Measurements from ENCODE around the gene CYP26A1.
A peak's percentile ranks its signal among the peaks of the same experiment; 100 is the strongest.
"Not testable (repeated sequence)": the region's sequence is repeated elsewhere in the genome, so short reads cannot be mapped to it uniquely, and the experiment has no call there.

Gene CYP26A1

DNA sequence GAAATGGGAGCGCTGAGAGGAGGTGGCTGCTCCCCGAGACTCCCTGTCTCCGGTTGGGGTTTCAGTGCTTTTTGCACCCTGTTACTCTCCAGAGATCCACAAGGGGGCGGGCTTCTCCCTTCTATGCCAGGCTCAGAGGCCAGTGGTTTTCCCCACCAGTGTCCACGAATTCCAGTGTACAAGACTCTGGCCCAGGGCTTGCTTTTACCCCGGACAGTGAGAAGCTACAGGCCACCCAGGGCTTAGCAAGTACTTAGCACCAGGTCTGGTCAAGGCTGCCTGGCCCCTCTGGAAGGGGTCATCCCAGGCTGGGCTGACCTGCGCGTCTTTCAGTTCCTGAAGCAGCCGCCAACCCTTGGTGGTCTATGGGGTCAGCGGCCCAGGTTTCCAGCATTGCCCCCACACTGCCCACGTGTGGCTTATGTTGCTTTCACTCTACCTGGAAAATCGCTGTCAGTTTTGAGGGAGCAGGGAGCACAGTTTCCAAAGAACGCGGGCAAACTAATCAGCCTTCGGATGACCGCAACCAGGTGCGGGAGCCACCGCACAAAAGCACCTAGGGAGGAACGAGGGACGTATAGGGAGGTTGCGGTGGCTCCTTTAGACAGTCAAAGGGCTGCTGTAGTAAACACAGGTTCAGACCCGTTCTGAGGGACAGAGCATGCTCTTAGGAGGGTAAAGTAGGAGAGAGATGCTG, 6.8 kb downstream of the CYP26A1 start:
- peak; percentile 89 for DNase-seq (ENCODE audit: low spot score)

DNA sequence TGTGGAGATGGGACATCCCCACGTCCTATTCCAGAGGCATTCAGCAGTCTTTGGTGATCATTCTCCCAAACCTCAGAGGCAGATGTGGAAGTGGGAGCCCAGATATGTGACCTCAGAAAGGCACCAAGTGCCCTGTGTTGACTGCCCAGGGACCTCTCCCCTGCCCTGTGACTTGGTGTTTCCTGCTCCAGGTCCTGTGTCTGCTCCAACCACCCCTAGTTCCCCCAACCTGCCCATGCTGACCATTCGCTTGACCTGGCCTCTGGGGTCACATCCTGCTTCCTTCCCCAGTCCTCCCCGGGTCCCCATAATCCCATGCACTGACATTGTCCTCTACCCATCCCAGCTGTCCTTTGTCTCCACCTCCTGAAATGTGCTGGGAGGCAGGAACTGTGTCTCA, 7.6 kb downstream of the CYP26A1 start:
- no peak for DNase-seq (ENCODE audit: low spot score)

DNA sequence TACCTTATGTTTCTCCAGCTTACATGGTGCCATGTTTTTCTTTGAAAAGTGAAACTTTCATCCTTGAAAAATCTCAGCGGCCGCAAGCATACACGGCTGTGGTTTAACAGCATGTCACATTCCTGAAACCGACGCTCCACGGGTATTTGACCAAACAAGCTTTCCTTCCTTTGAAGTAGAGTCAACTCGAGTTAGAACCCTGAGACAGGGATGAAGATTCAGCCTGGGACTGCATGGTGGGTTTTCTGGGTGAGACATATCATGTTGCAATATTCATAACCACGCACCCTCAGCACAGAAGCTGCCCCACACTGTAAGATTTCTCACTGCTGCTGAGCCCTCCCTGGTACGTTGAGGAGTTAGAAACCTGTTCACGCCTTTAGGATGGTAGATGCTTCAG, 8.1 kb downstream of the CYP26A1 start:
- no peak for DNase-seq (ENCODE audit: low spot score)

DNA sequence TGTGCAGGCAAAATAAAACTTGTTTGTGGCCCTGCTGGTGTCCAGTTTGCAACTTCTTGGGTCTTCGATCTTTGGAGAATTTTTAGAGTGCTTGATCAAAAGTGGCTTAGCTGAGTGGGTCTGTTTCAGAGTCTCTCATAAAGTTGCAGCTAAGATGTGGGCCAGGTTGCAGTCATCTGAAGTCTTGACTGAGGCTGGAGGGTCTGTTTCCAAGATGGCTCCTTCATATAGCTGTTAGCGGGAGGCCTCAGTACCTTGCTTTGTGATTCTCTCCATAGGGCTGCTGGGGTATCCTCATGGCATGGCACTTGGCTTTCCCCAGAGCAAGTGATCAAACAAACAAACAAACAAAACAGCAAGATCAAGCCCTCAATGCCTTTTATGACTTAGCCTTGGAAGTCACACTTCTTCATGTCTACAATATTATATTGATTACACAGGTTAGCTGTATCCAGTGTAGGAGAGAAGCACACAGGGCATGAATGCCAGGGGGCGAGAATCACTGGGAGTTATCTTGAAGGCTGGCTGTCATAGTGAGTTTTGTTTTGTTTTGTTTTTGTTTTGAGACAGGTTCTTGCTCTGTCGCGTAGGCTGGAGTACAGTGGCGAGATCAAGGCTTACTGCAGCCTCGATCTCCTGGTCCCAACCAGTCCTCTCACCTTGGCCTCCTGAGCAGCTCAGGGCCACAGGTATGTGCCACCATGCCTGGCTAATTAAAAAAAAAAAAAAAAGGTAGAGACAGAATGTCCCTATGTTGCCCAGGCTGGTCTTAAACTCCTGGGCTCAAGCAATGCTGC, 10.2 kb downstream of the CYP26A1 start:
- DNase-seq (ENCODE audit: low spot score): no peak

DNA sequence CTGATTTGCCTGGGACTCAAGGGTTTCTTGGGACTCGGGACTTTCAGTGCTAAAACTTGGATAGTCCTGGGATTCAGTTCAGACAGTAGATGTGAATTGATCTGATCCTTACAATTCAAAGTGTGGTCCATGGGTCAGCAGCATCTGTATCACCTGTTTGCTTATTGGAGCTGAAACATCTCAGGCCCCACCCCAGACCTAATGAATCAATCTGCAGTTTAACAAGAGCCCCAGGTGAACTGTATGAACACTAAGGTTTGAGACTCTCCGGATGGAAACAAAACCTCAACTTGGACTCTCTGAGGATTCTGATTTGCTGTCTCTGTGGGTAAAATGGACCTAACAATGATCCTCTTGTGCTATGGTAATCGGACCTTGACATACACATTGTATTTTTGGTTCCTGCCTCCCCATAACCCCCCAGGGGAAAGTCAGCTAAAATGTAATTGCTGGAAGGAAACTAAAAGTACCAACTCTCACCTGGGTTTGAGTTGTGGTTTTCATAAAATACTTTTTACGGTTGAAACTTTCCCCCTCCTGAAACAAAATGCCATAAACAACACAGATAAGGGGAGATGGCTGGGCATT, 11.7 kb downstream of the CYP26A1 start:
- DNase-seq (ENCODE audit: low spot score): no peak

DNA sequence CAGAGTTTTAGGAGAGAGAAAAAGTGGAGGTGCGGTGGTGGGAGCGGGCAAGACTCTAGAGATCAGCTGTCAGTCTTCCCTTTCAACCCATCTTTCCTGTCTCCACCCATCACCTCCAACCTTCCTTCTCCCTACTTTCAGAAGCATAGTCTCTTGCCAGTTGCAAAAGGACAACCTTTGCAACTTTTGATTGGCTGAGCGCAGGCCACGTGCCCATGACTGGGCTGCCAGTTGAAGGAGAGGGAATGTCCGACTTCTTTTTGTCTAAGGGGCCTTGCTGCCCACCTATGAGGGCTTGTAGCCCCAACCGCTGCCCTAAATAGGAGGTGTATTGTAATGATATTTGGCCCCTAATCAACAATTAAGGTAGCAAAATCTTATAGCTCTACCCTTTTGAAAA, 12.6 kb downstream of the CYP26A1 start:
- DNase-seq (ENCODE audit: low spot score): no peak

DNA sequence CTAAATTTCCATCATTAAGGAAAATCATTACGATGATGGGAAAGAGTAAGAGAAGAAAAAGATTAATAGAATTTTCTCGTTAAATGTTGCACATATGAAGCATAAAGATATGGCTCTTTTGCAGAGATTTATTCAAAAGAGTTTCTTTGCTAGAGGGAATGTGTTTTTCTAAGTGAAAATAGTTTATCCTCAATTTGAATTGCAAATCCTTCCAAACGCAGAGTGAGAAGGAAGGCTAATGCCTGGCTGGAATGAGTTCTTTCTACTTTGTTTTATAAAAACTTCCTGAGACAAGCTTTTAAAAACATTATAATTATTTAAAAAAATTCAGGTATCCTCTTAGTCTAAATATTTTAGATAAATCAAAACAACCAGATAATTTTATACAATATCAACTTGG, 14.2 kb downstream of the CYP26A1 start:
- DNase-seq (ENCODE audit: low spot score): no peak

DNA sequence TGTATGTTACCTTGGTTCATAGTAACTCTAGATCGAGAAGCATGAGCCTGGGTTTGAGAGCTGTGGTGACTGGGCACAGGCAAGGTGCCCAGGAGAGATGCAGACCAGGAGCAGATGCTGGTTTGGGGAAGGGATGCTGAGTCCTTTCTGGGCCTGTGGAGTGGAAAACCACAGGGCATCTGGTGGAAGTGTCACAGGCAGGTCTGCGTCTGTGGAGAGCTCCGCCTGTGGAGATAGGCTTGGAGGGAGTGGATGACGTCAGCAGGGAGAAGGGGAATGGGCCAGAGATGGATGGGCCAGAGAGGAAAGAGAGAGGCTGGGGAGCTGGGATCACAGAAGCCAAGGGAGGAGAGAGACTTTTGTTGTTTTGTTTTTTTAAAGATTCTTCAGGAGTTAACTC, 14.8 kb downstream of the CYP26A1 start:
- DNase-seq (ENCODE audit: low spot score): no peak

DNA sequence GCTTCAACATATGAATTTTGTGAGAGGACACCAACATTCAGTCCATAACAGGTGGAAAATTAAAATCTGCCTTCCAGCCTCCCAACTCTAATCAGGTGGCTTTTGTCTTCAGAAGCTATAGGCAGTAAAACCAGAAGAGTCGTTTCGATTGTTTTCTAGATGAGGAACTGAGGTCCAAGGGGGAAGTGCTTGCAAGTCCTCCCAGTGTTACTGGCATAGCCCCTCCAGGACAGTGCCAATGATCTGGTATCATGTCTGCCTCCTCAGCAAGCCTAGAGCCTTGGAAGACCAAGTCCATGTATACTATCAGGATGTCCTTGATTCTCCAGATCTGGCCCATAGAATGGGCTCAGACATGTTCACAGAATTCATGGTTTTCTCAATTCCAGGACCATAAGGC, 16.9 kb downstream of the CYP26A1 start:
- no peak for DNase-seq (ENCODE audit: low spot score)

DNA sequence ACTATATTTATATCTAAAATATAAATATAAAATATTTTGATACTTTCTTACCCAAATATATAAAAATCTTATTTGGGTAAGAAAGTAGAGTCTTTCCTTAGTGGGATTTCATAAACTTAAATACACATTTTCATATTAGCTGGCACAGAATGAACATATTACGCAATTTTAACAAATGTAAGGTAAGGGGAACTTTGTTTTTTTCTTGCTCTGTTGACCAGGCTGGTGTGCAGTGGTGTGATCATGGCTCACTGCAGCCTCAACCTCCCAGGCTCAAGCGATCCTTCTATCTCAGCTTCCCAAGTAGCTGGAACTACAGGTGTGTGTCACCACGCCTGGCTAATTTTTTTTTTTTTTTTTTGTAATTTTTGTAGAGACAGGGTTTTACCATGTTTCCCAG, 18.3 kb downstream of the CYP26A1 start:
- DNase-seq (ENCODE audit: low spot score): no peak

DNA sequence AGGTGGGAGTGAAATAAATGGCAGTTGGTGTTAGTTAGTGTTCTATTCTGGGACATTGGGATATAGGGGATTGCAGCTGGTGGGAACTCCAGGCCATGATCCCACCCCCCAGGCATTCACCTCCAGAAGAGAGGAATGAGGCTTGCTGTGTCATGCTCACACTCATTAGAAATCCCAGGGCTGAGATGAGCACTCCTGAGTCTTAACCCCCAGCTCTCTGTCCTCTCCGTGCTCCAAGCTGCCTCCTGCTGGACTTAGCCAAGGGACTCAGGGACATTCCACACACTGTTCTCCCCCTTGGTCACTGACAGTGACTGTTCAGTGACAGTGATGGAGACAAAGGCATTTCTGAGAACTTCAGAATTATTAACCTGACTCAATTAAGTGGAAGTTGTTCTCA, 21.5 kb downstream of the CYP26A1 start:
- no peak for DNase-seq (ENCODE audit: low spot score)

DNA sequence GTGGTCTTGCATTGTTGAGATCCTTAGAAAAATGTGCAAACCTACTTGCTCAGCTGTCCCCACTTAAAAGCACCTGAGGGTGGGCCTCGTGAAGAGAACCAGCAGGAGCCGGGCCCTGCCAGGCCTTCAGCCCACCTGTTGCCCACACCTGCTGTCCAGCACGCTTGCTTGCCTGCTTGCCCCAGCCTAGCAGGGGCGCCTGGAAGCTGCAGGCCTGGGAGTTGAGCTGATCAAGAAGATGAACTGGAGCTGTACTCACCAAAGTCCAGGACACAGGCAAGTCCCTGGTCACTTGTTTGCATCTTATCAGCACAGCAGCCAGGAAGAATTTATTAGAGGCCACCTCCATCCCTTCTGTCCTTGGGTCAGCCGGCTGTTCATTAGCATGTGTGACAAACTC, 23.2 kb downstream of the CYP26A1 start:
- no peak for DNase-seq (ENCODE audit: low spot score)

DNA sequence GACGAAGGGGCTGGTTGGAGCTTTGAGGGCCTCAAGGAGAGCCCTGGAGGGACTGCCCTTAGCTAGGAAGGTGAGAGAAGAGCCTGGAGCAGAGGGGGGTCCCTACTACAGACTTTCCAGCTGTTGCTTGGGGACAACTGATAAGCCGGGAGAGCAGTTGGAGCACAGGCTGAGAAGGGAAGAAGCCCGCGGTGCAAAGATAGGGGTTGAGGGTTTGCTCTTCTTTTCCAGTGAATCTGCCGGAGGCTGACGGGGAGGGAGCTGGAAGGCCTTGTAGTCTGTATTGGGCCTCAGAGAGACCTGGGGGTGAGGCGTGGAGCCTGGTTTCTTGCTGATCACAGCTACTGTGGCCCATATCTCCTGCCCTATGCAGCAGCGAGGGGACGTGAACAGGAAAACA, 23.7 kb downstream of the CYP26A1 start:
- no peak for DNase-seq (ENCODE audit: low spot score)

DNA sequence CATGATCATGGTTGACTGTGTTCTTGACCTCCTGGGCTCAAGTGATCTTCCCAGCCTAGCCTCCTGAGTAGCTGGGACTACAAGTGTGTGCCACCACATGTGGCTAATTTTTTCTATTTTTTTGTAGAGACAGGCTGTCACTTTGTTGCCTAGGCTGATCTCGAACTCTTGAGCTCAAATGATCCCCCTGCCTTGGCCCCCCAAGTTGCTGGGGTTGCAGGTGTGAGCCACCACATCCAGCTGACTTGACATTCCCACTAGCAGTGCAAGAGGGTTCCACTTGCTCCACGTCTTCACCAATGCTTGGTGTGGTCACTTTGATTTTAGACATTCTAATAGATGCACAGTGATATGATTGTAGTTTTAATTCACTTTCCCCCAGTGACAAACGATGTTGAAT, 25.1 kb downstream of the CYP26A1 start:
- no peak for DNase-seq (ENCODE audit: low spot score)

DNA sequence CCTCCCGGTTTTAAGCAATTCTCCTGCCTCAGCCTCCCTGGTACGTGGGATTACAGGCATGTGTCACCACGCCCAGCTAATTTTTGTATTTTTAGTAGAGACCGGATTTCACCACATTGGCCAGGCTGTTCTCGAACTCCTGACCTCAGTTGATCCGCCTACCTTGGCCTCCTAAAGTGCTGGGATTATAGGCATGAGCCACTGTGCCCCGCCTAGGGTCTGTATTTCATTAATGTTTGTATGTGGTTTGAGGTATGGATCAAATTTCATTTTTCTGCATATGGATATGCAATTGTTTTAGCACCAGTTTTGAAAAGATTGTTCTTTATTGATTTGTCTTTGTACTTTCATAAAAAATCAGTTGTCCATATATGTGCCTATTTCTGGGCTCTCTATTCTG, 26.0 kb downstream of the CYP26A1 start:
- DNase-seq (ENCODE audit: low spot score): no peak

DNA sequence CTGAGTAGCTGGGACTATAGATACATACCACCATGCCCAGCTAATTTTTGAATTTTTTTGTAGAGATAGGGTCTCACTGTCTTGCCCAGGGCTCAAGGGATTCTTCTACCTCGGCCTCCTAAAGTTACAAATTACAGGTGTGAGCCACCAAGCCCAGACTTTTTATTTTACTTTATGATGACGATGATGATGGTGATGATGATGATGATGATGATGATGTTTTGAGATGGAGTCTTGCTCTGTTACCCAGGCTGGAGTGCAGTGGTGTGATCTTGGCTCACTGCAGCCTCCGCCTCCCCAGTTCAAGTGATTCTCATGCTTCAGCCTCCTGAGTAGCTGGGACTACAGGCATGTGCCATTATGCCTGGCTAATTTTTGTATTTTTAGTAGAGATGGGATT, 27.5 kb downstream of the CYP26A1 start:
- not testable (repeated sequence) for DNase-seq (ENCODE audit: low spot score)

DNA sequence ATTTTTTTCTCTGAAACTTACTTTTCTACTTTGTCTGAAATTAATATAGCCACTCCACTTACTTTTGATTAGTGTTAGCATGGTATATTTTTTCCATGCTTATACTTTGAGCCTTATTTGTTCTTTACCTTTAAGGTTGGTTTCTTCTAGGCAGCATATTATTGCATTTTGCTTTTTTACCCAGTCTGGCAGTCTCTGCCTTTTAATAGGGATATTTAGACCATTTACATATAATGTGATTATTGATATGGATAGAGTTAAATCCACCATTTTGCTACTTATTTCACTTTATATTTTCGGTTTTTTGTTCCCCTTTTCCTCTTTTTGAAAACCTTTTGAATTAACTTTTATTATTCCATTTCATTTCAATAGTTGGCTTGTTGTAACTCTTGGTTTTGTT, 30.3 kb downstream of the CYP26A1 start:
- DNase-seq (ENCODE audit: low spot score): no peak

DNA sequence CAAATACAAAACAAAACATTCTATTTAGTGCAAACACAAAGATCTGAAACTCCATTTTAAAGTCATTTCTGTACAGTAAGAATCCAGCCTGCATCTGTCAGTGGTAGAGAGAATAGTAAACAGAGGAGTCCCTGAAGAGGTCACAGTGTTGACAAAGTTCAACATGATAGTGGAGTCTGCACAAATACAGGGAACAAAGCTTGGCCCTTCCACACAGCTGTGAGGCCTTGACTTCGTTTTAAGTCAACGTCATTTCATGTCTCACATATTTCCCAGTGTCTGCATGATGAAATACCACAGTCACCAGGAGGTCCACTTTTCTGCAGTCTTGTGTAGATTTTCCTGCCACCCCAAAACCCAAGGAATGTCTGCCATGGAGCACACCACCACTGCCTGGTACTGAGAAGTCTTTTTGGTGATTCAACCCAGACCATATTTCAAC, 33.0 kb downstream of the CYP26A1 start:
- peak; percentile 21 for DNase-seq (ENCODE audit: low spot score)

DNA sequence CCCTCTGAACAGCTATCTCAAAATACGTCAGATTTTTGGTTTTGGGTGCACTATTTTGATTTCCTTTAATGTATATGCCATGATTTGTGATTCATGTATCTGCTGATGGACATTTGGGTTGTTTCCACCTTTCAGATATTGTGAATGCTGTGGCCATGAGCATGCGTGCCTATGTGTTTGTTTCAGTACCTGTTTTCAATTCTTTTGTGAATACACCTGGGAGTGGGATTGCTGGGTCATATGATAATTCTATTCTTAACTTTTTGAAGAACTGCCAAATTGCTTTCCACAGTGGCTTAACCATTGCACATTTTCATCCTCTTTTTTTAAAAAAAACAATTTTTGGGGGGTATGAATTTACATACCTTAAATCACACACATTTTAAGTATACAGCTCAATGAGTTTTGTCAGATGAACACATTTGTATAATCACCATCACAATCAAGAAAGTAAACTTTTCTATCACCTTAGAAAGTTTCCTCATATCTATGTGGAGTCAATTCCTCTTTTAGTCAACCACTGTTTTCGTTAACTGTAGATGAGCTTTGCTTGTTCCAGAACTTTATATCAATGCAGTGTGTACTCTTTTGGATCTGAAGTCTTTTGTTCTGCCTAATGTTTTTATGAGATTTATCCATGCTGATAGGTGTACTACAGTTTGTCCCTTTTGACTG, 36.9 kb downstream of the CYP26A1 start:
- DNase-seq (ENCODE audit: low spot score): no peak

DNA sequence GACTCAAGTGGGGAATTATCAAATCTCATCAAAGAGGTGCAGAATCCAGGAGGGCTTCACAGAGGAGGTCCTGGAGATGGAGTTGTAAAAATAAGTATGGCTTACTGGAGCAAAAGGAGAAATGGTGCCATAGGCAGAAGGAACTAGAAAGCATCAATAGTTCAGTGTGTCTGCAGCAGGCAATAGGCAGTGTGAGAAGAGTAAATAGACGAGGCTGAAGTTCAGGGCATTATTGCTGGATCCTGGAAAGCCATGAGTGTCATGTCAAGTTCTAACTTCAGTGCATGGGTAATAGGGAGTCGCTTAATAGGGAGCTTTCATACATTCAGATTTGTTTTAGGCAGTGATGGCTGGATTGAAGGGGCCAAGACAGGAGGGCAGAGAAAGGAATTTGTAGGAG, 39.3 kb downstream of the CYP26A1 start:
- no peak for DNase-seq (ENCODE audit: low spot score)

DNA sequence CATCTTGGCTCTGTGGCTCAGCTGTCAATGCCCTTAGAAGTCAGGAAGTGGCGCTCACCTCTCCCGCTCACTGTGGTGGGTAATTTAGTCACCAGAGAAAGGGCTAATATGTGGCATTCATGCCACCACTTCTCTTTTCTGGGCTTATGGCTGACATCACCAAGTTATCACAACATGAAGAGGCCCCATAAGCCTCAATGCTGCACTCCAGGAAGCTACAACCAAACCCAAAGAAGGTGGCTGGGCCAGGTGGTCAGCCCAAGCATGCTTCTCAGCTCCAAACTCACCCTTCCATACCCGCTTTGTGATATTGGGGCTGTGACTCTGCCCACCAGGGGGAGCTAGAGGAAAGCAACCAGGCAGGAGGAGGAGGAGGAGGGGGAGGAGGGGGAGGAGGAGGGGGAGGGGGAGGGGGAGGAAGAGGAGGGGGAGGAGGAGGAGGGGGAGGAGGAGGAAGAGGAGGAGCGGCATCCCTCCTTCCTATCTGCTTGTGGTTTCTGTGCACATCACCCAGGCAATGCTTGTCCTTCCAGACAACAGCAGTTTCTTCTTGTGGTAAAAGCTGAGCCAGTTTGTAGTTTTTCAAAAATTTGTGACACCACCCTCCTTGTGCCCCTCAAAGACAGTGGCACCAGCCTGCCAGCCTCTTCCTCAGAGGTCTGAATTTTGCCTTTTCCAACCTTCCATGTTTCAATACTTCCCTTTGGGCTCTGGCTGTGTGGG, 42.1 kb downstream of the CYP26A1 start:
- DNase-seq (ENCODE audit: low spot score): peak; percentile 59

DNA sequence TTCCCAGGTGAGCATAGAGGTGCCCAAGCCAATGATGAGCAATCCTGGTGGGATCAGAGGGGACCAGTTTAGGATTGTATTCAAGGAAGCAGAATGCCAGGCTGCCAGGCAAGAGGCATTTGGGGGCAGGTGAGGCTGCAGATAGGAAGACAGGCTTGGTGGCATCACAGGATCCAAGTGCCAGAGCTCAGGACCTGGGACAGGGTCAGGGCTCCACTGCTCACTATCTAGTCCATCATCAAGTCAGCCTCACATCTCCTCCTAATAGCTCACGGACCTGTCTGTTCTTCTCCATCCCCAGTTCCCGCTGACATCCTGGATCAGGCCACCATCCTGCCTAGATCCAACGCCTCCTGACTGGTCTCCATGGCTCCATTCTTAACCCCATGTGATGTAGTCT, 47.6 kb downstream of the CYP26A1 start:
- no peak for DNase-seq (ENCODE audit: low spot score)

Data from AG08395 (cell line).